Measurements from ENCODE around the gene KAT6B.

DNA sequence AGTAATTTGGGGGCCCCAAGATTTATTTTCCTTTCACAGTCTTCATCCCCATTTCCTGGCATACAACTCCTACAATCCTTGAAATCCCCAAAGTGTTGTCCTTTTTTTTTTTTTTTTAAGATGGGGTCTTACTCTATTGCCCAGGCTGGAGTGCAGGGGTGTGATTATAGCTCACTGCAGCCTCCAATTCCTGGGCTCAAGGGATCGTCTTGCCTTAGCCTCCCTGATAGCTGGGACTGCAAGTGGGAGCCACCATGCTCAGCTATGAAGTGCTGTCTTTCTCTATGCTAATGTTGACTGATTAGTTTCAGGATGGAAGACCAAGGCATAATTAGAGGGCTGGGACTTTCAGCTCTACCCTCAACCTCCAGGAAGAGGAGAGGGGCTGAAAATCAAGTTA lies 41.9 kb upstream of the KAT6B start:
- TF ChIP-seq EZH2phosphoT487 (IDR thresholded peaks at IDR 0.05; ENCODE audit: low read depth, severe bottlenecking, unreplicated experiment) (no peak), EZH2 (IDR thresholded peaks at IDR 0.05; ENCODE audit: borderline replicate concordance) (no peak)
- TF ChIP-seq, protein P1, sequence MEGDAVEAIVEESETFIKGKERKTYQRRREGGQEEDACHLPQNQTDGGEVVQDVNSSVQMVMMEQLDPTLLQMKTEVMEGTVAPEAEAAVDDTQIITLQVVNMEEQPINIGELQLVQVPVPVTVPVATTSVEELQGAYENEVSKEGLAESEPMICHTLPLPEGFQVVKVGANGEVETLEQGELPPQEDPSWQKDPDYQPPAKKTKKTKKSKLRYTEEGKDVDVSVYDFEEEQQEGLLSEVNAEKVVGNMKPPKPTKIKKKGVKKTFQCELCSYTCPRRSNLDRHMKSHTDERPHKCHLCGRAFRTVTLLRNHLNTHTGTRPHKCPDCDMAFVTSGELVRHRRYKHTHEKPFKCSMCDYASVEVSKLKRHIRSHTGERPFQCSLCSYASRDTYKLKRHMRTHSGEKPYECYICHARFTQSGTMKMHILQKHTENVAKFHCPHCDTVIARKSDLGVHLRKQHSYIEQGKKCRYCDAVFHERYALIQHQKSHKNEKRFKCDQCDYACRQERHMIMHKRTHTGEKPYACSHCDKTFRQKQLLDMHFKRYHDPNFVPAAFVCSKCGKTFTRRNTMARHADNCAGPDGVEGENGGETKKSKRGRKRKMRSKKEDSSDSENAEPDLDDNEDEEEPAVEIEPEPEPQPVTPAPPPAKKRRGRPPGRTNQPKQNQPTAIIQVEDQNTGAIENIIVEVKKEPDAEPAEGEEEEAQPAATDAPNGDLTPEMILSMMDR (IDR thresholded peaks at IDR 0.05; ENCODE audit: poor library complexity) = no peak

Data from hepatocyte (in vitro differentiated cells).